Uterus (tissue), 4 donors: ENCODE results near the gene MYO1A. TPM values are rescaled to one million over a fixed set of nuclear protein-coding genes. Genes with fewer than 3 reads are reported as not detected.

Source experiments
- DNase-seq, 2 donors: peaks; one replicate each; pipeline ENCODE4 v3.0.0-alpha.2; 2019 to 2020
- H3K27ac ChIP-seq, 2 donors: fragments of 200-600 bp; sonication (generic); 1 replicate in 1 of 2; 2 replicates in 1 of 2; pipeline ENCODE4 v1.5.1; 2016 to 2018
- H3K27me3 ChIP-seq, 2 donors: fragments of 200-600 bp; sonication (generic); one replicate each; pipeline ENCODE4 v1.5.1; 2018 to 2019; ENCODE audit warnings: control low read depth in 1 of 2
- H3K36me3 ChIP-seq, 2 donors: fragments of 200-600 bp; sonication (generic); one replicate each; pipeline ENCODE4 v1.5.1; 2019; ENCODE audit warnings: control low read depth in 1 of 2
- H3K4me1 ChIP-seq, 2 donors: fragments of 200-600 bp; sonication (generic); one replicate each; pipeline ENCODE4 v1.5.1; 2018 to 2019; ENCODE audit warnings: control low read depth in 1 of 2
- H3K4me3 ChIP-seq, 2 donors: fragments of 200-600 bp; sonication (generic); 1 replicate in 1 of 2; 2 replicates in 1 of 2; pipeline ENCODE4 v1.5.1; 2018 to 2019; ENCODE audit warnings: mild to moderate bottlenecking in 1 of 2
- H3K9me3 ChIP-seq, 2 donors: fragments of 200-600 bp; sonication (generic); one replicate each; pipeline ENCODE4 v1.5.1; 2019; ENCODE audit warnings: control low read depth in 1 of 2
- POLR2A ChIP-seq, 2 donors: fragments of 450-650 bp; IDR thresholded peaks; one replicate each; pipeline ENCODE4 v1.6.1; 2016; ENCODE audit warnings: antibody characterized with exemption in 2 of 2, mild to moderate bottlenecking in 1 of 2, moderate library complexity in 1 of 2
- intact Hi-C: fragments of 100-400 bp; cut with DNase I; formaldehyde crosslinking; loops from one replicate; pipeline ENCODE4 v1.15.1; 2023; ENCODE audit warnings: low total_unique reads
- total RNA-seq, 4 donors: library from RNA; depleted of rRNA in 3 of 4; stranded (reverse); fragments of >200 nt in 3 of 4; gene quantifications; one replicate each; pipeline versions ENCODE4 v1.1.0 to v1.2.4, GENCODE V29; 2014 to 2023
- TF ChIP-seq, protein P1 (sequence below), 4 experiments: fragments of 200-600 bp in 2 of 4; fragments of 450-650 bp in 2 of 4; sonication (generic) in 2 of 4; IDR thresholded peaks; one replicate each; pipeline ENCODE4 v1.5.1; 2016 to 2019; ENCODE audit warnings: antibody characterized with exemption in 4 of 4, mild to moderate bottlenecking in 2 of 4, moderate library complexity in 1 of 4
- donor health status: DM: yes; HTN: yes; CAD: no.

The MYO1A gene
- total RNA-seq: 1 to 10 TPM in 1 of 4 donors, under 1 TPM in 1, not detected in 2; 0.59 to 1.3 TPM

- Histone ChIP-seq H3K4me1 (no peaks in the 10 kb centered on the region), H3K27ac (no peak within 1 kb of the TSS), H3K4me3 (no peak within 1 kb of the TSS), H3K9me3 (no peaks in the 10 kb centered on the region), H3K36me3 (no peaks in the 10 kb centered on the region), H3K27me3 (no peaks in the 10 kb centered on the region)
- intact Hi-C loops: no loop called here
- TF ChIP-seq, protein P1, sequence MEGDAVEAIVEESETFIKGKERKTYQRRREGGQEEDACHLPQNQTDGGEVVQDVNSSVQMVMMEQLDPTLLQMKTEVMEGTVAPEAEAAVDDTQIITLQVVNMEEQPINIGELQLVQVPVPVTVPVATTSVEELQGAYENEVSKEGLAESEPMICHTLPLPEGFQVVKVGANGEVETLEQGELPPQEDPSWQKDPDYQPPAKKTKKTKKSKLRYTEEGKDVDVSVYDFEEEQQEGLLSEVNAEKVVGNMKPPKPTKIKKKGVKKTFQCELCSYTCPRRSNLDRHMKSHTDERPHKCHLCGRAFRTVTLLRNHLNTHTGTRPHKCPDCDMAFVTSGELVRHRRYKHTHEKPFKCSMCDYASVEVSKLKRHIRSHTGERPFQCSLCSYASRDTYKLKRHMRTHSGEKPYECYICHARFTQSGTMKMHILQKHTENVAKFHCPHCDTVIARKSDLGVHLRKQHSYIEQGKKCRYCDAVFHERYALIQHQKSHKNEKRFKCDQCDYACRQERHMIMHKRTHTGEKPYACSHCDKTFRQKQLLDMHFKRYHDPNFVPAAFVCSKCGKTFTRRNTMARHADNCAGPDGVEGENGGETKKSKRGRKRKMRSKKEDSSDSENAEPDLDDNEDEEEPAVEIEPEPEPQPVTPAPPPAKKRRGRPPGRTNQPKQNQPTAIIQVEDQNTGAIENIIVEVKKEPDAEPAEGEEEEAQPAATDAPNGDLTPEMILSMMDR (IDR thresholded peaks at IDR 0.05): no peak
- no peak for TF ChIP-seq POLR2A (IDR thresholded peaks at IDR 0.05)
- DNase-seq: no peak
These were observed at the start of gene MYO1A for GRCh38 chr12:57049890-57050289. TSS of gene MYO1A (minus strand) at chr12:57050129. CDS start at chr12:57048323, 1,806 bp downstream.

- Histone ChIP-seq H3K27me3 (no peaks in the 10 kb centered on the region), H3K4me3 (no peak overlapping the region), H3K27ac (no peak overlapping the region), H3K36me3 (no peaks in the 10 kb centered on the region), H3K9me3 (no peaks in the 10 kb centered on the region), H3K4me1 (peaks cover 0 to 7% of the 10 kb centered on the region in 2 donors)
- TF ChIP-seq, protein P1 (IDR thresholded peaks at IDR 0.05): no peak
- TF ChIP-seq POLR2A (IDR thresholded peaks at IDR 0.05): no peak
- DNase-seq: no peak
- intact Hi-C loops: no loop called here
These were observed 49.3 kb upstream of the MYO1A start for GRCh38 chr12:57099047-57099714.

GRCh38 chr12:57098546-57098945 is 48.6 kb upstream of the MYO1A start:
- H3K4me1 ChIP-seq: peaks cover 3 to 10% of the 10 kb centered on the region in 2 donors
- DNase-seq: no peak
- no peaks in the 10 kb centered on the region for H3K36me3 ChIP-seq
- intact Hi-C loops: no loop called here
- H3K9me3 ChIP-seq: no peaks in the 10 kb centered on the region
- H3K27me3 ChIP-seq: no peaks in the 10 kb centered on the region
- H3K27ac ChIP-seq: no peak overlapping the region
- TF ChIP-seq POLR2A (IDR thresholded peaks at IDR 0.05): no peak
- TF ChIP-seq, protein P1 (IDR thresholded peaks at IDR 0.05): no peak
- H3K4me3 ChIP-seq: no peak overlapping the region

DNA sequence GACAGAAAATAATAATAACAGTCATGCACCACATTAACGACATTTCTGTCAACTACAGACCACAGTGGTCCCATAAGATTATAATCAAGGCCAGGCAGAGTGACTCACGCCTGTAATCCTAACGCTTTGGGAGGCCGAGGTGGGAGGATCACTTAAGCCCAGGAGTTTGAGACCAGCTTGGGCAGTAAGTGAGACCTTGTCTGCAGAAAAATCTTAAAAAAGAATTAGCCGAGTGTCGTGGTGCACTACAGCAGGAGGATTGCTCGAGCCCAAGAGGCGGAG is 47.6 kb upstream of the MYO1A start:
- TF ChIP-seq POLR2A (IDR thresholded peaks at IDR 0.05): no peak
- H3K4me3 ChIP-seq: no peak overlapping the region
- H3K27me3 ChIP-seq: no peaks in the 10 kb centered on the region
- no peaks in the 10 kb centered on the region for H3K36me3 ChIP-seq
- no peak for DNase-seq
- no peaks in the 10 kb centered on the region for H3K9me3 ChIP-seq
- intact Hi-C loops: no loop called here
- peaks cover 13 to 16% of the 10 kb centered on the region in 2 donors for H3K4me1 ChIP-seq
- no peak overlapping the region for H3K27ac ChIP-seq

GRCh38 chr12:57096748-57097553 is 47.0 kb upstream of the MYO1A start:
- no peaks in the 10 kb centered on the region for H3K36me3 ChIP-seq
- H3K4me3 ChIP-seq: no peak overlapping the region
- TF ChIP-seq POLR2A (IDR thresholded peaks at IDR 0.05): no peak
- TF ChIP-seq, protein P1 (IDR thresholded peaks at IDR 0.05): no peak
- no peak overlapping the region for H3K27ac ChIP-seq
- no peaks in the 10 kb centered on the region for H3K9me3 ChIP-seq
- DNase-seq: no peak
- H3K27me3 ChIP-seq: no peaks in the 10 kb centered on the region
- intact Hi-C loops: no loop called here
- peaks cover 16 to 19% of the 10 kb centered on the region in 2 donors for H3K4me1 ChIP-seq
